HG03521 (cell line): ENCODE results near the gene CRB3.
A peak's percentile ranks its signal among the peaks of the same experiment; 100 is the strongest.
"Not testable (repeated sequence)": the region's sequence is repeated elsewhere in the genome, so short reads cannot be mapped to it uniquely, and the experiment has no call there.

Experiments used
- ATAC-seq: cut with Tn5 transposase; IDR thresholded peaks from one replicate; pipeline ENCODE4 v1.9.1; 2021; ENCODE audit warnings: mild to moderate bottlenecking, moderate library complexity; ENCODE audit not compliant: unreplicated experiment

CRB3 gene

GRCh38 chr19:6490134-6490533, 26.1 kb downstream of the CRB3 start:
- no peak for ATAC-seq

DNA sequence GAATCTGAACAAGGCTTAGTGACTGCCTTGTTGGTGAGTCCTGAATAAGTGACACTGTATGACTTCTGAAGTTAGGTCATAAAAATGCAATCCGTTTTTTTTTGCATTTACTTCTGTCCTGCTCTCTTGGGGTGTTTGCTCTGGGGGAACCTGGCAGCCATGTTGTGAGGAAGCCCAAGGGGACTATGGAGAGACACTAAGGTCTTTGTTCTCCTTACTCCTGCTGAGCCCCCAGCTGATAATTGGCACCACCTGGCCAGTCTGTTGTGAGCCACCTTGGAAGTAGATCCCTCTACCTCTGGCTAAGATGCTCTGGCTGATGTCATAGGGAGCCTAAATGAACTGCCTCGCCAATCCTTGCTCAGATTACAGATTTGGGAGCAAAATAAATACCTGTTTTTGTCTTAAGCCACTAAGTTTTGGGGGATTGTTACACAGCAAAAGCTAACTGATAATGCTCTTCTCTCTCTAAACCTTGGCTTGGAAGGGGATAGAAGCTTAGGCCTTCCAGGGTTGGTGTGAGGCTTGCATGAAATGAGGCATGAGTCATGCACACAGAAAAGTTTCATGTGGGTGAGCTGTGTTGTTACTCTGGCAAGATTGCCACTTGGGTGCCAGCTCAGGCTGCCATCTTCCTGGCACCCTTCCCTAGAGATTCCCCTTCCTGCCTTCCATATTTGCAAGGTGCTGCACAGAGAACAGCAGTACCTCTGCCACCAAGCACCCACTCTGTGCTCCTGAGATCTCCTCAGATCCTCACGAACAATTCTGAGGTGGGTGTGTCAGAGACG, 27.9 kb downstream of the CRB3 start:
- ATAC-seq: no peak

DNA sequence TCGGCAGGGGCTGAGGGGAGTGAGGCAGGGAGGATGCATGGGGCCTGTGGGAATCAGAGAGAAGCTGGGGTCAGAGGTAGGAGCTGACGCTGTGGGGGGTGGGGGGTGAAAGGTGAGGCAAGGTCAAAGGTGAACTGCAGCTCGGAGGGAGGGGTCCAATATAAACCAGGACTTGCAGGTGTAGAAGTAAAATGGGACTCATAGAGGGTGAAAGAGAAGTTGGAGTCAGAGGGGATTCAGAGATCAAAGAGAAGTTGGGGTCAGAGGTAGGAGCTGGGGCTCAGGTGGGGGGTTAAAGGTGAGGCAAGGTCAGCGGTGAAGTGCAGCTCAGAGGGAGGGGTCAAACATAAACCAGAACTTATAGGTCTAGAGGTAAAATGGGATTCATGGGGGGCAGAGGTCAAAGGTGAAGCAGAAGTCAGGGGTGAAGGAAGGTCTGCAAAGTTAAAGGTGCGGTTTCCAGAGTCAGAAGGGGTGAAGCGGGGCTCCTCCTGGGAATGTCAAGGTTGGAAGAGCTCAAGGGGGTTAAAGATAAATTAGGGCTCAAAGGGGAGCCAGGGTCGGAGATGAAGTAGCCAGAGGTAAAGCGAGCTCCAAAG, 30.5 kb downstream of the CRB3 start:
- no peak for ATAC-seq

DNA sequence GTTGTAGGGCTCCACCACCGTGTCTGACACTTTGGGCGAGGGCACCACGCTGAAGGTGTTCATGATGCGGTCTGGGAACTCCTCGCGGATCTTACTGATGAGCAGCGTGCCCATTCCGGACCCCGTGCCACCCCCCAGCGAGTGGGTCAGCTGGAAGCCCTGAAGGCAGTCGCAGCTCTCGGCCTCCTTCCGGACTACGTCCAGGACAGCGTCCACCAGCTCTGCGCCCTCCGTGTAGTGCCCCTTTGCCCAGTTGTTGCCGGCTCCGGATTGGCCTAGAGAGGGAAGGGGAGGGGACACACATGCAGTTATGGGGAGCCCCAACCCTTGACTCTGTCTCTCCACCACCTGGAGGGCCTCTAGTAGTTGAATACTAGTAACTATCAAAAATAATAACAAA, 31.9 kb downstream of the CRB3 start:
- no peak for ATAC-seq

DNA sequence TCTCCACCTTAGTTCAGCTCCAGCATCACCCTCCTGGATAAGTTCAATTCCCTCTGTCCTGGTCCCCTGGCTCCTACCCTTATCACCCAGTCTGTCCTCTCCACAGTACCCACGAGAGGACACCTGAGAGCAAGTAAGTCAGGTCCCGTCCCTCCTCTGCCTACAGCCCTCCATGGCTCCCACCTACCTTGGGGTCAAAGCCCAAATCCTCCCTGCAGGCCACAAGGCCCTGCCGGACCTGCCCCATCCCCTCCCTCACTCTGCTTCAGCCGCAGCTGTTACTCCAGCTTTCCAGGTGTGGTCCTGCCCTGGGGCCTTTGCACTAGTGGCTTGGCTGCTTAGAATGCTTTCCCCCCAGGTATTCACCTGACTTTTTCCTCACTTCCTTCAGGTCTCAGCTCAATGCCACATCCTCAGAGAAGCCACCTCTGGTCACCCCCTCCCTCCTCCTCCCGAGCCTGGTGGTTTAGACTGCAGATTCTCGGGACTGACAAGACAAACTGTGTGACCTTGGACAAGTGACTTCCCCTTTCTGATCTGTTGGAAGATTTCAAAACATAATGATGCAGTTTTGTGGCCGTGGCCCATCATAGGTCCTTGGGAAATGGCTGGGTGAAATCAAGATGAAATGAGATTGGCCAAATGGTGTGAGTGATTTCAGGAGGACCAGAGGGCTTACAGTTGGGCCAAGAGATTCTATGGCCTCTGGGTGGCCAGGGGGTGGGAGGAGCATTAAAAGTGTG, 34.4 kb downstream of the CRB3 start:
- ATAC-seq: no peak

- ATAC-seq: no peak
Observed at GRCh38 chr19:6499052-6499790, 35.1 kb downstream of the CRB3 start.

DNA sequence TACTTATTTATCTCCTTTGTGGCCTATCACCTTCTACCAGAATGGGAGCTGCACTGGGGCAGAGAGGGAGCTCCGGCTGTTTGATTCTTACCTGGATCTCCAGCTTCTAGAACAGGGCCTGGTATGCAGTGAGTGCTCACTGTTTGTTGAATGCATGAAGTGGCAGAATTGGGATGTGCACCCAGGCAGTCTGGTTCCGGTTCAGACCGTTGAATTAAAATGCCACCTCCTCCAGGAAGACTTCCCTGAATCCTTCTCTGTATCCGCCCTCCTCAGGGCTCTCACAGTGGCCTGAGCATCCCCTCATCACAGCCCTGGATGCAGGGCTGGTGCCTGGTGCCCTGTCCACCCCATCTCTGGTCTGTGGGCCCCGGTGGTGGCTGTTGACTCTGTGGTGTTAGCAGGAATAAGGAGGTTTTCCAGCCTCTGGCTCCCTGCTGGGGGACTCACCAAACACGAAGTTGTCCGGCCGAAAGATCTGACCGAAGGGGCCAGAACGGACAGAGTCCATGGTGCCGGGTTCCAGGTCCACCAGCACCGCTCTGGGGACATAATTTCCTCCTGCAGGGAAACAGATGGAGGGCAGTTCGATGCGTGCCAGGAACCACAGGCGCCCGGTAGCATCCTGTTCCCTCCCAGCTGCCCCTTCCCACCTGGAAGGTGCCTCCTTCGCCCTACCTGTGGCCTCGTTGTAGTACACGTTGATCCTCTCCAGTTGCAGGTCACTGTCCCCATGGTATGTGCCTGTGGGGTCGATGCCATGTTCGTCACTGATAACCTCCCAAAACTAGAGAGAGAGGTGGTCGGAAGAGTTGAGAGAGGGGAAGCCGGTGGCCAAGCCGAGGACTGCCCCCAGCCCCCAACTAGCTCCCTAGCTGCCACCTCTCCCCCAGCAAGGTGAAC, 37.0 kb downstream of the CRB3 start:
- no peak for ATAC-seq

DNA sequence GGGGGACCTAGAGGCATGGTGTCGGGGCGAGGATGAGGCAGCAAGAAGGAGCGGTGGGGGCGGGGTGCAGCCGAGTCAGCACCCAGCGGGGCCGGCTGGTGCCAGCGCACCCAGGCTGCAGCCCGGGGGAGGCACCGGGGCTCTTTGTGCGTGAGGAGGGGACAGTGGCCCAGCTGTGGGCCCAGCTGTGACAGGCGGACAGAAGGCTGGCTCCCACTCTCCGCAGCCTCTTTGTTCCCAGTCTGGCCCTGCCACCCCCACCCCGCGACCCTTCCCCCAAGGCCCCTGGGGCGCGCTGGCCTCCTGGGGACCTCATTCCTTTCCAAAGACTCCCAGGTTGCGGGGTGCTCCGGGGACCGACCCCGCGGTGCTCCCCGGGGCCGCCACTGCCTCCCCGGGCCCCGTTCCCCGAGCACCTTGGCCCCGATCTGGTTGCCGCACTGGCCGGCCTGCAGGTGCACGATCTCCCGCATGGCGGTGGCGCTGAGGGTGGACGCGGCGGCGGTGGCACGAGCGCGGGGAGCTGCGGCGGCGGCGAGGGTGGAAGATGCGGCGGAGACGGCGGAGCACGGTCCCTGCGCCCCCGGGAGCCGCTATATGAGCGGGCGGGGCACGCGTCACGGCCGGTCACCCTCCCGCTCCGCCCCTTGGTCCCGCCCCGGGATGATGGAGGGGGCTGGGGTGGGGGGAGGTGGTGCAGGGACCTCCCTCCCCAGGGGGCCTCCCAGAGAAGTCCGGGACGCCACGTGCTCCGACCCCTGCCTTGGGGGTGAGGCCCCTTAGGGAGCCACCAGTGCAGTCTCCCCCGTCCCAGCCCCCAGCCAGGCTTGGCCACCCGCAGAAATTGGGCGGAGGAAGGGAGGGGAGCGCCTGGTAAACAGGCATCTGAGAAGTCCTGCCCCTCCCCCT, 37.9 kb downstream of the CRB3 start, which contains the start of gene TUBB4A:
Gene TUBB4A (minus strand): TSS at position 570 of the 909 bp plus-strand sequence. CDS start 97 bp downstream, at position 473.
- no peak for ATAC-seq

DNA sequence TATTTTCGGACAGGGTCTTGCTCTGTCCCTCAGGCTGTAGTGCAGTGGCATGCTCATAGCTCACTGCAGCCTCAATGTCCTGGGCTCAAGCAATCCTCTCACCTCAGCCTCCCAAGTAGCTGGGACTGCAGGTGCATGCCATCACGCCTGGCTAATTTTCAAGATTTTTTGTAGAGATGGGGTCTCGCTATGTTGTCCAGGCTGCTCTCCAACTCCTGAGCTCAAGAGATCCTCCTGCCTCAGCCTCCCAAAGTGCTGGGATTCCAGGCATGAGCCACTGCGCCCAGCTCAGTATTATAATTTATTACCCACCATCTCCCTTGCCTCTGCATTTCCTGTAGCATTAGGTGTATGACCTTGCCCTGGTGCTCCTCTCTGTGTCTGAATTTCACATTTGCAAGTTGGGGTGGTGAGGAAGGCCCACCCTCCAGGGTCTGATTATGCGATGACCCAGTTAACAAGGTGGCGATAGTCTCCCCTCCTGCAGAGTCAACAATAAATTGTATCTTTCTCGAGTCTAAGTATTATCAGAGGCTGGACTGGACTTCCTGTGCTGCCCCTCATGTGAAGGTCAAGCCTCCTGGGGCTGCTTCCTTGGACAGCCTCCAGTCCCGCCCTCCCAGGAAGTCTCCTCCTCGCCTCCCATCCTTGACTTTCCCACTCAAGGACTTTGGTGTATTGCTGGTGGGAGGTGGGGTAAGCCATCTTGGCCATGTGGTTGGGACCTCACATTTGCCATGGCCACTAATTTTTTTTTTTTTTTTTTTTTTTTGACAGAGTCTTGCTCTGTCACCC, 39.5 kb downstream of the CRB3 start:
- ATAC-seq: no peak

GRCh38 chr19:6508028-6508771, 44.1 kb downstream of the CRB3 start:
- not testable (repeated sequence) for ATAC-seq

DNA sequence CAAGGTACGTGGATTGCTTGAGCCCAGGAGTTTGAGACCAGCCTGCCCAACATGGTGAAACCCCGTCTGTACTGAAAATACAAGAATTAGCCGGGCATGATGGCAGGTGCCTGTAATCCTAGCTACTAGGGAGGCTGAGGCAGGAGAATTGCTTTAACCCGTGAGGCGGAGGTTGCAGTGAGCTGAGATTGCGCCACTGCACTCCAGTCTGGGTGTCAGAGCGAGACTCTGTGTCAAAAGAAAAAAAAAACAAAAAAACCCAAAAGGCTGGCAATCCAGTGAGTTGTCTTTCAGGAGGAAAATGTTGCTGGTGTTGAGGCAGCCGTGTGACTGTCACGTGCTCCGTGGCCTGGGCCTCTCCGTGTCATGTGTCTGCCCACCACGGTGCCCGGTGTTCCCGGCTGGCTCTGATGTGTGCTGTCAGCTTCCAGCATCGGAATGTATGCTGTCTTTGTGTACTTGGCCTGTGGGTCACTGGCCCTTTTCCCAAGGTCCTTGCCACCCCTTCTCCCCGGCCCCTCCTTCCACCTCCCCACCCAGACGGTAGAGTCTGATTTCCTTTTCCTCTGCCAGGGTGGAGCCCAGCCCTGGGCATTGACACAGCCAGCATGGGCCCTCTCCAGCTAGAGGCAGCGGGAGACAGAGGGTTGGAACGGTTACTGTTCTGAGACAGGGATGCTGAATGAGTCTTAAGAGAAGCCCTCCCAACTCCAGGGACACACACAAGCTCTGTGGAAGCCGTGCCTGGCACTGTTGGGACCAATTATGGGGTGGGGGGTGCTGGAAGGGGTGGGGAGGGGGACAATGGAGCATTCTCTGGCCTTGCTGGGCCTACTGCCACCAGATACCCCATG, 45.3 kb downstream of the CRB3 start:
- no peak for ATAC-seq

- ATAC-seq: no peak
Observed at GRCh38 chr19:6510618-6511017, 46.5 kb downstream of the CRB3 start.

DNA sequence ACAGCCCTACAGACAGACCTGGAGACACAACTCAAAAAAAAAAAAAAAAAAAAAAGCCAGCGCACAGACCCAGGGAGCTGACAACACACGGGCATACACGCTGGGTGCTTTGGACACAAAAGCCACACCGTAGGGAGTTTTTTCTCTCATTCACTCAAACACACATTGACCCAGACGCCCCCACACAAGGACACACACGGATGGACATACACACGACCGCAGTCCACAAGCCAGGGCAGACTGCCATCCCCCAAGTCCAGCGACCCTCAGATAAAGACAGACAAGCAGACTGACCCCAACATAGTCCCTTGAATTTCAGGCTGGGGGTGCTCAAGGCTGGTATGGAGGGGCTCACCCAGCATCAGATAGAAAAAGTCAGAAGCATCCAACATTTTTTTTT, 50.0 kb downstream of the CRB3 start:
- no peak for ATAC-seq

GRCh38 chr19:6514926-6515544, 51.0 kb downstream of the CRB3 start:
- no peak for ATAC-seq

DNA sequence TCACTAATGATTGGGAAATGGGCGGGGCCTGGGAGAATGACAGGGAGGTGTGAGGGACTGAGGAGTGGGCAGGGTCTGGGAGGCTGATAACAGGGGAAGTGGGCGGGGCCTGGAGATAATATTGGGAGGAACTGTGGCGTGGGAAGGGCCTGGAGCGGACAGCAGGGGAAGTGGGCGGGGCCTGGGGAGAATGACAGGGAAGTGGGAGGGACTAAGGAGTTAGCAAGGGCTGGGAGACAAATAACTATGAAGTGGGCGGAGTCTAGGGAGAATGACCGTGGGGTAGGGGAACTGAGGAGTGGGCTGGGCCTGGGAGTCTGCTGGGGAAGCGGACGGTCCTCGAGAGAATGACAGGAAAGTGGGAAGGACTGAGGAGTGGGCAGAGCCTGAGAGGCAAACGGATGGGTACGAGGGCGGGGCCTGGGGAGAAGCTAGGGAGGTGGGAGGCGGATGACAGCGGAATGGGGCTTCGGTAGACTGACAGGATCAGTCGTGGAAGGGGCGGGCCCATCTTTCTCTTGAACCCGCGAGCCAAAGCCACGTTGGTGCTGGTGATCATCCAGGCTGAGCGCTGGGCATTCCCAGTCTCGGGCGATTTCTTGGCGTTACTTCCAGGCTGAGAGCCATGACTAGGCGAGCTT, 52.1 kb downstream of the CRB3 start:
- ATAC-seq: peak; percentile 49
